ENCODE results near the gene TTC33. TPM values are rescaled to one million over a fixed set of nuclear protein-coding genes. Genes with fewer than 3 reads are reported as not detected.

The TTC33 gene
- total RNA-seq, 1 experiment from 2014 or later, result 35.3 TPM

- Histone ChIP-seq H3K9me3 (replicated peaks) (peaks cover 8% of the 10 kb centered on the region; the same call in 1 of the 2 replicates), H3K27me3 (no peaks in the 10 kb centered on the region), H3K4me1 (peaks cover 6% of the 10 kb centered on the region), H3K27ac (no peak overlapping the region), H3K4me3 (no peak overlapping the region), H3K36me3 (no peaks in the 10 kb centered on the region)
- no peak for DNase-seq
Observed at GRCh38 chr5:40547994-40548575, 207.7 kb downstream of the TTC33 start.

- H3K9me3 ChIP-seq (replicated peaks), result peaks cover 8% of the 10 kb centered on the region; the same call in 1 of the 2 replicates
- no peak overlapping the region for H3K4me3 ChIP-seq
- H3K27ac ChIP-seq, result no peak overlapping the region
- DNase-seq, result no peak
- H3K36me3 ChIP-seq, result no peaks in the 10 kb centered on the region
- peaks cover 6% of the 10 kb centered on the region for H3K4me1 ChIP-seq
- no peaks in the 10 kb centered on the region for H3K27me3 ChIP-seq
Observed at GRCh38 chr5:40547557-40547956, 208.2 kb downstream of the TTC33 start.

- Histone ChIP-seq H3K27ac (no peak overlapping the region), H3K4me3 (no peak overlapping the region), H3K36me3 (no peaks in the 10 kb centered on the region), H3K9me3 (replicated peaks) (peaks cover 2% of the 10 kb centered on the region; the same call in 1 of the 2 replicates), H3K27me3 (no peaks in the 10 kb centered on the region), H3K4me1 (no peaks in the 10 kb centered on the region)
- DNase-seq, result no peak
Observed at GRCh38 chr5:40540301-40540700, 215.5 kb downstream of the TTC33 start.

GRCh38 chr5:40524677-40525076, 231.1 kb downstream of the TTC33 start:
- Histone ChIP-seq H3K4me3 (no peak overlapping the region), H3K27me3 (no peaks in the 10 kb centered on the region), H3K4me1 (no peaks in the 10 kb centered on the region), H3K27ac (no peak overlapping the region), H3K9me3 (replicated peaks) (peaks cover 4% of the 10 kb centered on the region; the same call in 1 of the 2 replicates), H3K36me3 (no peaks in the 10 kb centered on the region)
- DNase-seq, result no peak

- Histone ChIP-seq H3K4me3 (no peak overlapping the region), H3K27me3 (no peaks in the 10 kb centered on the region)
- no peak for DNase-seq
Observed at GRCh38 chr5:40521925-40522324, 233.8 kb downstream of the TTC33 start.

GRCh38 chr5:40521108-40521785, 234.5 kb downstream of the TTC33 start:
- Histone ChIP-seq H3K4me3 (no peak overlapping the region), H3K36me3 (no peaks in the 10 kb centered on the region), H3K4me1 (peaks cover 4% of the 10 kb centered on the region; the same call in 1 of the 2 replicates), H3K9me3 (replicated peaks) (peaks cover 4% of the 10 kb centered on the region; the same call in 1 of the 2 replicates), H3K27ac (no peak overlapping the region), H3K27me3 (no peaks in the 10 kb centered on the region)
- DNase-seq, result no peak

More at GRCh38 chr5:40521925-40522324, 233.8 kb downstream of the TTC33 start:
- peaks cover 4% of the 10 kb centered on the region; the same call in 1 of the 2 replicates for H3K9me3 ChIP-seq (replicated peaks)
- no peaks in the 10 kb centered on the region for H3K36me3 ChIP-seq
- no peak overlapping the region for H3K27ac ChIP-seq
- H3K4me1 ChIP-seq, result peaks cover 4% of the 10 kb centered on the region; the same call in 1 of the 2 replicates

- Histone ChIP-seq H3K36me3 (no peaks in the 10 kb centered on the region), H3K4me3 (no peak overlapping the region), H3K9me3 (replicated peaks) (no peaks in the 10 kb centered on the region; the same call in 1 of the 2 replicates), H3K27me3 (no peaks in the 10 kb centered on the region), H3K4me1 (peaks cover 4% of the 10 kb centered on the region; the same call in 1 of the 2 replicates), H3K27ac (no peak overlapping the region)
- peak; percentile 29 to 49 for DNase-seq
Observed at GRCh38 chr5:40518485-40518917, 237.3 kb downstream of the TTC33 start.

GRCh38 chr5:40515476-40515875, 240.3 kb downstream of the TTC33 start:
- DNase-seq, result no peak
- no peak overlapping the region for H3K27ac ChIP-seq
- peaks cover 4% of the 10 kb centered on the region; the same call in 1 of the 2 replicates for H3K4me1 ChIP-seq
- no peaks in the 10 kb centered on the region for H3K9me3 ChIP-seq (replicated peaks)
- H3K36me3 ChIP-seq, result no peaks in the 10 kb centered on the region
- no peak overlapping the region for H3K4me3 ChIP-seq
- H3K27me3 ChIP-seq, result no peaks in the 10 kb centered on the region

GRCh38 chr5:40514976-40515375, 240.8 kb downstream of the TTC33 start:
- Histone ChIP-seq H3K4me1 (peaks cover 4% of the 10 kb centered on the region; the same call in 1 of the 2 replicates), H3K9me3 (replicated peaks) (no peaks in the 10 kb centered on the region), H3K27me3 (no peaks in the 10 kb centered on the region), H3K27ac (no peak overlapping the region), H3K4me3 (no peak overlapping the region), H3K36me3 (no peaks in the 10 kb centered on the region)
- DNase-seq, result no peak

GRCh38 chr5:40511801-40512200, 244.0 kb downstream of the TTC33 start:
- Histone ChIP-seq H3K9me3 (replicated peaks) (no peaks in the 10 kb centered on the region), H3K4me1 (no peaks in the 10 kb centered on the region), H3K4me3 (no peak overlapping the region), H3K36me3 (no peaks in the 10 kb centered on the region), H3K27me3 (no peaks in the 10 kb centered on the region), H3K27ac (no peak overlapping the region)
- DNase-seq, result no peak

GRCh38 chr5:40507095-40507494, 248.7 kb downstream of the TTC33 start:
- peaks cover 19% of the 10 kb centered on the region for H3K4me1 ChIP-seq
- no peak for DNase-seq
- no peak overlapping the region for H3K4me3 ChIP-seq
- no peak overlapping the region for H3K27ac ChIP-seq
- H3K36me3 ChIP-seq, result no peaks in the 10 kb centered on the region
- no peaks in the 10 kb centered on the region for H3K27me3 ChIP-seq
- H3K9me3 ChIP-seq (replicated peaks), result no peaks in the 10 kb centered on the region

- Histone ChIP-seq H3K4me3 (no peak overlapping the region), H3K9me3 (replicated peaks) (no peaks in the 10 kb centered on the region), H3K27me3 (no peaks in the 10 kb centered on the region), H3K36me3 (no peaks in the 10 kb centered on the region), H3K27ac (no peak overlapping the region), H3K4me1 (peaks cover 19% of the 10 kb centered on the region)
- peak; percentile 29 to 64 for DNase-seq
Observed at GRCh38 chr5:40505031-40505430, 250.7 kb downstream of the TTC33 start.

GRCh38 chr5:40503439-40503838, 252.3 kb downstream of the TTC33 start:
- Histone ChIP-seq H3K4me3 (no peak overlapping the region), H3K9me3 (replicated peaks) (no peaks in the 10 kb centered on the region), H3K27ac (no peak overlapping the region), H3K27me3 (no peaks in the 10 kb centered on the region), H3K36me3 (no peaks in the 10 kb centered on the region), H3K4me1 (peaks cover 19% of the 10 kb centered on the region)
- peak in 1 of 2 experiments; percentile 19 for DNase-seq

- no peak for DNase-seq
- no peaks in the 10 kb centered on the region for H3K9me3 ChIP-seq (replicated peaks)
- no peak overlapping the region for H3K27ac ChIP-seq
Observed at GRCh38 chr5:40502736-40503135, 253.0 kb downstream of the TTC33 start.

GRCh38 chr5:40501711-40502444, 253.9 kb downstream of the TTC33 start:
- no peaks in the 10 kb centered on the region for H3K27me3 ChIP-seq
- no peak for DNase-seq
- no peaks in the 10 kb centered on the region for H3K36me3 ChIP-seq
- no peak overlapping the region for H3K4me3 ChIP-seq
- no peak overlapping the region for H3K27ac ChIP-seq
- no peaks in the 10 kb centered on the region for H3K9me3 ChIP-seq (replicated peaks)
- peaks cover 27% of the 10 kb centered on the region for H3K4me1 ChIP-seq

More at GRCh38 chr5:40502736-40503135, 253.0 kb downstream of the TTC33 start:
- Histone ChIP-seq H3K4me1 (peaks cover 21% of the 10 kb centered on the region), H3K4me3 (no peak overlapping the region), H3K36me3 (no peaks in the 10 kb centered on the region), H3K27me3 (no peaks in the 10 kb centered on the region)

All from SJCRH30 (cell line).